B cell (primary cell): ENCODE measurements around the gene RPA1.

Source experiments
- CTCF ChIP-seq: fragments of 200-600 bp; IDR thresholded peaks from one replicate; pipeline ENCODE4 v1.8.0; 2022; ENCODE audit warnings: antibody characterized with exemption, mild to moderate bottlenecking
- EZH2 ChIP-seq: IDR thresholded peaks from 2 replicates; pipeline ENCODE4 v1.6.1; 2012; ENCODE audit warnings: borderline replicate concordance, low read depth, mild to moderate bottlenecking, moderate library complexity, low read length; ENCODE audit not compliant: insufficient read depth, poor library complexity, severe bottlenecking

- TF ChIP-seq CTCF (no peak), EZH2 (no peak)
Observed at GRCh38 chr17:1942066-1942365, 112.2 kb downstream of the RPA1 start.
